Right forelimb (tissue), 1 donor: ENCODE measurements around the gene TSACC.

Source experiments
- DNase-seq: peaks from one replicate; pipeline ENCODE4 v3.0.0-alpha.2; 2018

The TSACC gene

GRCh38 chr1:156376958-156377919 lies 38.9 kb downstream of the TSACC start:
- no peak for DNase-seq

GRCh38 chr1:156378557-156378956 lies 40.2 kb downstream of the TSACC start:
- no peak for DNase-seq

GRCh38 chr1:156379420-156380165 lies 41.3 kb downstream of the TSACC start:
- DNase-seq: no peak

GRCh38 chr1:156382561-156382960 lies 44.2 kb downstream of the TSACC start:
- no peak for DNase-seq

GRCh38 chr1:156383023-156383422 lies 44.7 kb downstream of the TSACC start:
- peak; percentile 64 for DNase-seq

GRCh38 chr1:156384007-156384406 lies 45.7 kb downstream of the TSACC start:
- DNase-seq: no peak

GRCh38 chr1:156384658-156385057 lies 46.3 kb downstream of the TSACC start:
- DNase-seq: no peak

- DNase-seq: peak; percentile 73
These were observed 47.3 kb downstream of the TSACC start for GRCh38 chr1:156385534-156386031.

- DNase-seq: no peak
These were observed 48.0 kb downstream of the TSACC start for GRCh38 chr1:156386134-156386901.

- DNase-seq: no peak
These were observed 48.9 kb downstream of the TSACC start for GRCh38 chr1:156386949-156387869.

GRCh38 chr1:156387870-156388173 lies 49.5 kb downstream of the TSACC start:
- DNase-seq: no peak

- no peak for DNase-seq
These were observed 50.1 kb downstream of the TSACC start for GRCh38 chr1:156388174-156389137.

- DNase-seq: no peak
These were observed 51.0 kb downstream of the TSACC start for GRCh38 chr1:156389311-156389710.

GRCh38 chr1:156390469-156391365 lies 52.4 kb downstream of the TSACC start:
- DNase-seq: no peak

GRCh38 chr1:156391366-156391677 lies 53.0 kb downstream of the TSACC start:
- no peak for DNase-seq

- no peak for DNase-seq
These were observed 53.4 kb downstream of the TSACC start for GRCh38 chr1:156391701-156392100.

- DNase-seq: no peak
These were observed 54.1 kb downstream of the TSACC start for GRCh38 chr1:156392452-156392853.

GRCh38 chr1:156393095-156393494 lies 54.8 kb downstream of the TSACC start:
- no peak for DNase-seq

GRCh38 chr1:156394082-156394481 lies 55.8 kb downstream of the TSACC start:
- DNase-seq: no peak
